Fibroblast of lung (primary cell): ENCODE measurements around the gene FNDC11. TPM values are rescaled to one million over a fixed set of nuclear protein-coding genes. Genes with fewer than 3 reads are reported as not detected.

Experiments used
- DNase-seq, 2 donors: peaks; one replicate each; pipeline versions ENCODE4 v3.0.0 to v3.0.0-alpha.2; 2010; ENCODE audit warnings: low read depth in 2 of 2
- H2AFZ ChIP-seq: 2 replicates; pipeline ENCODE4 v1.5.1; 2012; ENCODE audit warnings: low read length, control low read depth, inconsistent platforms
- H3K27ac ChIP-seq: 2 replicates; pipeline ENCODE4 v1.5.1; 2011; ENCODE audit warnings: low read length, control low read depth; ENCODE audit not compliant: insufficient read depth
- H3K27me3 ChIP-seq: 2 replicates; pipeline ENCODE4 v1.5.1; 2011; ENCODE audit warnings: mild to moderate bottlenecking, low read length; ENCODE audit not compliant: control insufficient read depth, insufficient read depth
- H3K36me3 ChIP-seq: 2 replicates; pipeline ENCODE4 v1.5.1; 2011; ENCODE audit warnings: low read length; ENCODE audit not compliant: control insufficient read depth, insufficient read depth
- H3K4me1 ChIP-seq: 2 replicates; pipeline ENCODE4 v1.5.1; 2011; ENCODE audit warnings: low read length; ENCODE audit not compliant: control insufficient read depth, insufficient read depth; ENCODE audit errors: extremely low read depth
- H3K4me2 ChIP-seq: 2 replicates; pipeline ENCODE4 v1.5.1; 2011; ENCODE audit warnings: low read length, control low read depth; ENCODE audit not compliant: insufficient read depth; ENCODE audit errors: extremely low read depth
- H3K4me3 ChIP-seq, 4 experiments: fragments of 200-600 bp in 1 of 4; sonication (generic) in 1 of 4; replicated peaks in 1 of 4; 2 replicates each; pipeline ENCODE4 v1.5.1; 2011 to 2016; ENCODE audit warnings: low read length in 4 of 4, low read depth in 3 of 4, mild to moderate bottlenecking in 3 of 4, control low read depth in 2 of 4, inconsistent platforms in 1 of 4, mixed read lengths in 1 of 4; ENCODE audit not compliant: insufficient read depth in 1 of 4; ENCODE audit errors: control extremely low read depth in 1 of 4
- H3K79me2 ChIP-seq: 2 replicates; pipeline ENCODE4 v1.5.1; 2012; ENCODE audit warnings: mild to moderate bottlenecking, low read length, inconsistent platforms; ENCODE audit not compliant: control insufficient read depth, insufficient read depth
- H3K9ac ChIP-seq: 2 replicates; pipeline ENCODE4 v1.5.1; 2011; ENCODE audit warnings: mild to moderate bottlenecking, low read length, control low read depth; ENCODE audit not compliant: insufficient read depth
- H3K9me3 ChIP-seq: 2 replicates; pipeline ENCODE4 v1.5.1; 2012; ENCODE audit warnings: low read depth, low read length; ENCODE audit not compliant: control insufficient read depth, insufficient read depth
- H4K20me1 ChIP-seq: 2 replicates; pipeline ENCODE4 v1.5.1; 2011; ENCODE audit warnings: low read length; ENCODE audit not compliant: control insufficient read depth, insufficient read depth; ENCODE audit errors: extremely low read depth
- CTCF ChIP-seq, 2 donors: IDR thresholded peaks in 1 of 2; conservative IDR thresholded peaks in 1 of 2; 1 replicate in 1 of 2; 2 replicates in 1 of 2; pipeline ENCODE4 v1.5.1; 2011 to 2012; ENCODE audit warnings: low read length in 2 of 2, control low read depth in 1 of 2, inconsistent platforms in 1 of 2, low read depth in 1 of 2, mild to moderate bottlenecking in 1 of 2
- EZH2 ChIP-seq: IDR thresholded peaks from 2 replicates; pipeline ENCODE4 v1.5.1; 2012; ENCODE audit warnings: low read length, control low read depth, mild to moderate bottlenecking; ENCODE audit errors: missing control alignments
- polyA plus RNA-seq, 2 donors: library from polyadenylated mRNA; depleted of rRNA in 1 of 2; stranded (reverse) in 1 of 2; unstranded in 1 of 2; fragments of >200 nt; gene quantifications; 2 replicates each; pipeline ENCODE4 v1.2.1, GENCODE V29; 2011 to 2012; ENCODE audit warnings: missing spikeins in 1 of 2
- total RNA-seq: library from RNA; depleted of rRNA; stranded (reverse); fragments of >200 nt; gene quantifications from 2 replicates; pipeline ENCODE4 v1.2.1, GENCODE V29; 2014

The FNDC11 gene
- total and polyA plus RNA-seq, 2 donors (not counting 1 experiment from before 2014, with no cell fraction given) = 0.22 to 1.7 TPM

- Histone ChIP-seq H2AFZ (no peak overlapping the region), H3K79me2 (no peaks in the 10 kb centered on the region), H3K27me3 (no peaks in the 10 kb centered on the region), H3K4me2 (no peak overlapping the region), H3K36me3 (peaks cover 11% of the 10 kb centered on the region), H3K9ac (no peak overlapping the region), H3K9me3 (no peaks in the 10 kb centered on the region), H3K4me1 (no peaks in the 10 kb centered on the region), H4K20me1 (no peaks in the 10 kb centered on the region), H3K4me3 (no peak overlapping the region), H3K27ac (no peak overlapping the region)
- DNase-seq = no peak
- TF ChIP-seq EZH2 (no peak), CTCF (conservative IDR thresholded peaks at IDR 0.05 in 1 of 2, IDR thresholded peaks at IDR 0.05 in 1 of 2; ENCODE audit: low read depth in 1 of 2, low read length in 2 of 2) (no peak)
Observed at GRCh38 chr20:63586797-63587196, 32.8 kb downstream of the FNDC11 start.

- DNase-seq = no peak
- Histone ChIP-seq H3K36me3 (peaks cover 12% of the 10 kb centered on the region), H3K27me3 (no peaks in the 10 kb centered on the region), H3K79me2 (no peaks in the 10 kb centered on the region), H4K20me1 (no peaks in the 10 kb centered on the region), H3K9ac (no peak overlapping the region), H2AFZ (no peak overlapping the region), H3K4me3 (no peak overlapping the region), H3K4me2 (no peak overlapping the region), H3K27ac (no peak overlapping the region), H3K9me3 (no peaks in the 10 kb centered on the region), H3K4me1 (no peaks in the 10 kb centered on the region)
- TF ChIP-seq EZH2 (no peak), CTCF (conservative IDR thresholded peaks at IDR 0.05 in 1 of 2, IDR thresholded peaks at IDR 0.05 in 1 of 2; ENCODE audit: low read depth in 1 of 2, low read length in 2 of 2) (no peak)
Observed at GRCh38 chr20:63587256-63587655, 33.3 kb downstream of the FNDC11 start.

- no peaks in the 10 kb centered on the region for H3K9me3 ChIP-seq
- H3K27me3 ChIP-seq = no peaks in the 10 kb centered on the region
- H3K9ac ChIP-seq = no peak overlapping the region
- no peaks in the 10 kb centered on the region for H3K4me1 ChIP-seq
- no peak overlapping the region for H2AFZ ChIP-seq
- TF ChIP-seq CTCF (conservative IDR thresholded peaks at IDR 0.05 in 1 of 2, IDR thresholded peaks at IDR 0.05 in 1 of 2; ENCODE audit: low read depth in 1 of 2, low read length in 2 of 2) = no peak
- TF ChIP-seq EZH2 = no peak
- no peak overlapping the region for H3K4me2 ChIP-seq
- H3K27ac ChIP-seq = no peak overlapping the region
- no peaks in the 10 kb centered on the region for H3K79me2 ChIP-seq
- no peak overlapping the region for H3K4me3 ChIP-seq
- no peaks in the 10 kb centered on the region for H4K20me1 ChIP-seq
- no peak for DNase-seq
- peaks cover 14% of the 10 kb centered on the region for H3K36me3 ChIP-seq
Observed at GRCh38 chr20:63587776-63588591, 34.0 kb downstream of the FNDC11 start.
